HG03439 (cell line): Measurements from ENCODE around the gene ZNF837.
A peak's percentile ranks its signal among the peaks of the same experiment; 100 is the strongest.
"Not testable (repeated sequence)": the region's sequence is repeated elsewhere in the genome, so short reads cannot be mapped to it uniquely, and the experiment has no call there.

ENCODE experiments used
- ATAC-seq: cut with Tn5 transposase; IDR thresholded peaks from one replicate; pipeline ENCODE4 v1.9.1; 2021; ENCODE audit warnings: mild to moderate bottlenecking, moderate library complexity; ENCODE audit not compliant: unreplicated experiment

Gene ZNF837

DNA sequence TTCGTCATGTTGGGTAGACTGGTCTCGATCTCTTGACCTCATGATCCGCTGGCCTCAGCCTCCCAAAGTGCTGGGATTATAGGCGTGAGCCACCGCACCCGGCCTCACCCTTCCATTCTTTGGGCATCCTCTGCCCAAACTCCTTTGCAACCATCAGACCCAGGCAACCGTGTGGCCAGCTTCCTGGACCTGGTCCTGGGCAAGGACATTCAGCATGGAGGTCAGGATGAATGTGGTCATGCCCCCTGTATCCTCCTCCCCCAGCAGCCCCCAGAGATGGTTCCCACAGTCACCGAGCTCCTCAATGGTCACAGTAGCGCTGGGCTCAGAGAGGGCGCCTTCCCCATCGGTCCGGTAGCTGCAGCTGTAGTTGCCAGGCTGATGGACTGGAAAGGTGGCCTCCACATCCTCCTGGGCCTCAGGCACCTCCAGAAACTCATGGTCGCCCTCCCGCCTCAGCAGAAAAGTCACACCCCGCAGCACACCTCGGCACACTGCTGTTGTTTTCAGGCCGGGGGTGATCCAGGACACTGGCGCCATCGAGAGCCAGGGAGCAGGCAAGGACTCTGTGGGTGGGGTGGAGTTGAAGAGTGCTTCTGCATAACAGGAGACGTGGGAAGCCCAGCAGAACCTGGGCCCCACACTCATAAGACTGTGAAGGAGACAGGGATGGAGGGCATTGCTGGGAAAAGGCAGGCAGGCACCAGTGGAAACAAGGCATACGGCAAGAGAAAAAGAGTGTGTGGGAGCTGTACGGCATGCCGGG is 28.7 kb downstream of the ZNF837 start:
- ATAC-seq: no peak

DNA sequence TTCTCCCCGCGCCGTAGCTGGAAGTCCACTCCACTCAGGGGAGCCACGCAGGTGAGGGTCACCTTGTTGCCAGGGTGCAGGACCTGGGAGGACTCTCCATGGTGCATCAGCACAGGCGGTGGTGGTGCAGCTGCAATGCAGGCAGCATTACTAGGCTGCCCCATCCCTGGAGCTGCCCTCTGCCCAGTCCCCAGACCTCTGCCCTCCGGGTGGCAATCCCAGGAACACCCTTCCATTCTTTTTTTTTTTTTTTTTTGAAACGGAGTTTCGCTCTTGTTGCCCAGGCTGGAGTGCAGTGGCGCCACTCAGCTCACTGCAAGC is 29.3 kb downstream of the ZNF837 start:
- no peak for ATAC-seq

DNA sequence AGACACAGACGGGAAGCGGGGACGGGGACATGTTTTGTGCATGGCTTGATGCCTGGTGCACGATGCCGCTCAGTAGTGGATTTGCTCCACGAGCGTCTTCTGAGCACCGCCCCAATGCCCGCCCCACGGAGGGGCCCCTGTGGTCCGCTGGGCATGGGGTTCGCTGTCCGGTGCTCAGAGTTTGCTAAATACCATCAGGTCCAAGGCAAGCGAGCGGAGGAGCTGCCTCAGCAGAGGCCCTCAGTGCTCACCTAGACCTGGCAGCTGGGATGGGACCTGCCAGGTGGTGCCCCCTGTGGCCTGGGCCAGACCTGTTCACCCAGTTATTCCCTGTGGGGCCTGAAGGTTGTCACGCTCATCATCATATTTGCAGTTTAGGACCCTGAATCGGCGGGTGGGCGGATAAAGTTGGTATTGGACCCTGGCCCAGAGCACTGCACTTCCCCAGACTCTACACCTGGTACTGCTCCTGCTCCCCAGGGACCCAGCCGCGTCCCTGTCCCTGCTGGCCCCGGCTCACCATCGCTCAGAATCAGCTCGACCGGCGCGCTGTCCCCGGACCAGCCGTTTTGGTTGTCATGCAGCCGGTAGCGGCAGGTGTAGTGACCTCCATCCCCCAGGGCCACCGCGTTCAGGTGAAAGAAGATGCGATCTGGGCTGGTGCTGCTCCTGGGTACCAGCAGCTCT is 29.8 kb downstream of the ZNF837 start:
- ATAC-seq: no peak

DNA sequence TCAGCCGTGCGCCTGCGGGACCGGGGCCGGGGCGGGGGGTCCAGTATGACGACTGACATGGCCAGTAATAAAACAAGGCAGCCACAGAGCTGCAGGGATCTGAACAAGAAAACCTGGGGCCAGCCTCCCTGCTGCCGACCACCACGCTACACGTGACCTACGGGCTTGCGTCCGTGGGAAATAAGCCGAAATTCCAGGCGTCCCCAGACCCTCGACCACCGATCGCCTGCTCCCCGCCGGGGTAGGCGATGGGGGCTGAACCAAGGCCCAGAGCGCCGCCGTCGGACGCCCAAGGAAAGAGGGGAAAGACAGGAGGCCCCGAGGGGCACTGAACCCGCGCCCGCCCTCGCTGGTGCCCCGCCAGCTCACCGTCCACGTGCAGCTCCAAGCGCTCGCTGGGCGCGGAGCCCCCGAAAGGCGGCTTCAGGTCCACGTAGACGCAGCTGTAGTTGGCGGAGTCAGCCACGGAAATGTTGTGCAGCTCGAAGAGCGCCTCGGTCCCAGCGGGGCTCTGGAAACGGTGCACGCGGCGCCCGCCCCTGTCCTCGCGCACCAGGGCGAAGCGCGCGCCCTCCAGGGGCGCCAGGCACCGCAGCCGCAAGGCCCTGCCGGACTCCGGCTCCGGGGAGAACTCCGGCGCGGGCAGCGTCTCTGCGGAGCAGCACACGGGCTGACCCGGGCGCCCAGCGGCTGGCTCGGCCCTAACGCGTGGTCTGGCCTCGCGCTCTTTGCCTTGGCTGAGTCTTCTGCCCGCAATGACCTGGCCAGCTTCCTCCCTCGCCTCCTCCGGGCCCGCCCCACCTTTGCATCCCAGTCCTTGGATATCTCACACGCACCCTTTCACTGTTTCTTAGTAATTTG is 30.6 kb downstream of the ZNF837 start:
- ATAC-seq: no peak

DNA sequence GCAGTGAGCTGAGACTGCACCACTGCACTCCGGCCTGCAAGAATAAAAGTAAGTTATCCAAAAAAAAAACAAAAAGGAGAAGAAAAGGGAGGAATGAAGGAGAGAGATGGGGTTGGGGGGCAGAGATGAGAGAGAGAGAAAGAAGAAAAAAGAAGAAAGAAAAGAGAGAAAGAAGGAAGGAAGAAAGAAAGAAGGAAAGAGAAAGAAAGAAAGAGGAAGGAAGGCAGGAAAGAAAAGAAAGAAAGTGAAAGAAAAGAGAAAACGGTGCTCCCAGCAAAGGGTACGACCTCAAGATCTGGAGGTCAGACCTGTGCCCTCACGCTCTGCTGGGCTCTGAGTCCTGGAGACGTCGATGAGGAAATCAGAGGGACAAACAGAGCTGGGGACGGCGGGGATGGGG is 31.2 kb downstream of the ZNF837 start:
- ATAC-seq: no peak

DNA sequence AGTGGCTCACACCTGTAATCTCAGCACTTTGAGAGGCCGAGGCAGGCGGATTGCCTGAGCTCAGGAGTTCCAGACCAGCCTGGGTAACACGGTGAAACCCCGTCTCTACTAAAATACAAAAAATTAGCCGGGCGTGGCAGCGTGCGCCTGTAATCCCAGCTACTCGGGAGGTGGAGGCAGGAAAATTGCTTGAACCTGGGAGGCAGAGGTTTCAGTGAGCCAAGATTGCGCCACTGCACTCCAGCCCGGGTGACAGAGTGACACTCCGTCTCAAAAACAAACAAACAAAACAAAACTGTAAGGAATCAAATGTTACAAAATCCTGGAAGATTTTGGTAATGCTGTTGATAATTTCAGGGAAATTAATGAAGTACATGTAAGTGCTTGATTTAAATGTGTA is 32.8 kb downstream of the ZNF837 start:
- not testable (repeated sequence) for ATAC-seq

DNA sequence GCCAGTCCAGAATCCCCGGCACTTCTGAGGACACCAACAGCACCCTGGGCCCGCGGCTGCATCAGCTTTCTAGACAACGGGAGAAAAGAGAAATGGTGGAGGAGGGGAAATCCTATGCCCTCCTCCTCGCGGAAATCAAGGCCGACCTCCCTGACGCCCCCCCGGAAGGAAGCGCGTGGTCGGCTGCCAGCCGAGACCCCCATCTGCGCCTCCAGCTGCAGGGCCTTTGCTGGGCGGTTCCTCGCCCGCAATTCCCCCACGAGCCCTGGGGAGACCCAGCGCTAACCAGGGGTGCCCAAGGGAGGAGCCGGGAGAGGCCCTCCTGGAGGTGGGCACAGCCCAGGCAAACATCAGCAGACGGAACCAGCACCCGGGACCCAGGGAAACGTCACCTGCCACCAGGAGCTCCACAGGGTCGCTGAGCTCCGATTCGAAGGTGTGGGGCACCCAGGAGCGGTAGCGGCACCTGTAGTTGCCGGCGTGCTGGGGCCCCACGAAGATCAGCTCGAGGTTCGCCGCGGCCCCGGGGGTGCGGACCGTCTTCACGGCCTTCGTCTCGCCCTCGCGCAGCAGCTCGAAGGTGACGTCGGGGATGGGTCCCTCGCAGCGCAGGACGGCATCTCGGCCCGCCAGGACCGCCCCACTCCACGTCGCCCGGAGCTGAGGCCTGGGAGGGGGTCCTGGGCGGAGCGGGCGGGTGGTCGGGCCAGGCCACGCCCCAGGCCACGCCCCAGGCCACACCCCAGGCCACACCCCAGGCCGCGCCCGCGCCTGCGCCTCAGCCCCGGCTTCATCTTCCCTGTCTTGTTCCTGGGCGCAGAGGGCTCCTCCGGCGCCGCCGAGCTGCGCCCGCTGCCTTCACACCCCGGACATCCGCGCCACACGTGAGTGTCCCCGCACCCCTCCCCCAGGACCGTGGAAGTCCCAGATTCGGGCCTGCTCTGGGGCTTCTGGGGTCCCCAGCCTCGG is 33.6 kb downstream of the ZNF837 start:
- ATAC-seq: peak; percentile 75

DNA sequence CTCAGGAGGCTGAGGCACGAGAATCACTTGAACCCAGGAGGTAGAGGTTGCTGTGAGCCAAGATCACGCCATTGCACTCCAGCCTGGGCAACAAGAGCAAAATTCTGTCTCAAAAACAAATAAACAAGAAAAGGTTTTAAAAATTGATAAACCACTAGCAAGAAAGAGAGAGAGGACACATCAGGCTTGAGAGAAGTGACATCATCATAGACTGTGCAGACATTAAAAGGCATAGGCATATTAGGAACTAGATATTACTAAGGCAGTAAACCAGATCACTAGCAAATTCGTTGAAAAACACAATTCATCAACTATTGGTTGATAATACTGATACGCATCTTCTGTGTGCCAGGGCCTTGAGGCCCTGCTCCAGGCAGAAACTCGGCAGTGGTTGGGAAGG is 35.3 kb downstream of the ZNF837 start:
- no peak for ATAC-seq

DNA sequence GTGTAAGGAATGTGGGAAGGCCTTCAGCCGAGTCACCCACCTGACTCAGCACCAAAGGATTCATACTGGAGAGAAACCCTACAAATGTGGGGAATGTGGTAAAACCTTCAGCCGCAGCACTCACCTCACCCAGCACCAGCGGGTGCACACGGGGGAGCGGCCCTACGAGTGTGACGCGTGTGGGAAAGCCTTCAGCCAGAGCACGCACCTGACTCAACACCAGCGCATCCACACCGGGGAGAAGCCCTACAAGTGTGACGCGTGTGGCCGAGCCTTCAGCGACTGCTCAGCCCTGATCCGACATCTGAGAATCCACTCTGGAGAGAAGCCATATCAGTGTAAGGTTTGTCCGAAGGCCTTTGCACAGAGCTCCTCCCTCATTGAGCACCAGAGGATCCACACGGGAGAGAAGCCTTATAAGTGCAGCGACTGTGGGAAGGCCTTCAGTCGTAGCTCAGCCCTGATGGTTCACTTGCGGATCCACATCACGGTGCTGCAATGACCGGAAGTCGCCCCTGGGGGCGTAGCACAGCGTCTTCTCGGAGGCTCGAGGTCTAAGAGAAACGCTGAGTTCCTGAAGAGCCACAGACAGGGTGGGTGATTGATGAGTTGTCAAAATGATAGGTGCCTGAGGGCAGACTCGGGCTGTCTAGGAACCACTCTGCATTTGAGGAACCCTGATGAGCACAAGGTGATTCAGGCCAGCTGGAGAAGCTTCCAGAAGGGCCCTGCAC is 41.8 kb downstream of the ZNF837 start:
- ATAC-seq: no peak

DNA sequence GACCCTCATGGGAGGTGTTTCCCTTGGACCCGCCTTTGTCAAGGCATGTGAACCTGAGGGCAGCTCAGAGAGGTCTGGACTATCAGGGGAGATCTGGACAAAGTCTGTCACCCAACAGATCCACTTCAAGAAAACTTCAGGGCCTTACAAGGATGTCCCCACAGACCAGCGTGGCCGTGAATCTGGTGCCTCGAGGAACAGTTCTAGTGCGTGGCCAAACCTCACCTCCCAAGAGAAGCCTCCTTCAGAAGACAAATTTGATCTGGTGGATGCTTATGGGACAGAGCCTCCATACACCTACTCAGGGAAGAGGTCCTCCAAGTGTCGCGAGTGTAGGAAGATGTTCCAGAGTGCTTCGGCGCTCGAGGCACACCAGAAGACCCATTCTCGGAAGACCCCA is 42.5 kb downstream of the ZNF837 start:
- no peak for ATAC-seq

DNA sequence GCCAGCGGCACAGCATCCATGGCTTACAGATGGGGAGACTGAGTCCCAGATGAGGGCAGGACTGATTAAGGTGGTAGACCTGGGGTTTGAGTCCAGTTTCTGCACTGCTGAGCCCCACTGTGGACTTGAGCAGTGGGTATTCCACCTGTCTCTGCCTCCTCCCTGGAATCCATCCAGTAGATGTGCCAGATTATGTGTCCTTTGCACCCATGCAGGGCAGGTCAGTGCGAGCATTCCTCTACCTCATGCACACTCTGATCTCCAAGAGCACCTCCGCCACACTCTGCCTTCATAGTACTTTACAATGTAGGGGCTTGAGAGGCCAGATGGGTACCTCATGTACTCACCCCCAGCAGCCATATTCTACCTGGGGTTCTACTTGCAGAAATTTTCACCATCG is 44.0 kb downstream of the ZNF837 start:
- no peak for ATAC-seq

DNA sequence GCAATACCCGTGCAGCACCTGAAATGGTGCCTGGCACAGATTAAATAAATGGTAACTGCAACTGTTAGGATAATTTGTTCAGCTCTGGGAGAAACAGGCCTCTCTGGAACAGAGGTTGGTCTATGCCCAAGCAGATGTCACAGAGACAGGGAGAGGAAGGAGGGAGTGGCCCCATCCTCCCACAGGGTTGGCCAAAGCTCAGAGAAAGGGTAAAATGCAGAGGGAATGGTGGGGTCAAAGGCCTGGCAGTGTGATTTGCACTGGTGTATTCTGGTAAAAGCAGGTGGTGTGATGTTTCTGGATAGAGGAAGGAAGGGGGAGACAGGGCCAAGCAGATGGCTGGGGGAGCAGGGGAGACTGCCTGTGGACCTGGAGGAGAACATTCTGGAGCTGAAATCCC is 44.6 kb downstream of the ZNF837 start:
- ATAC-seq: no peak

DNA sequence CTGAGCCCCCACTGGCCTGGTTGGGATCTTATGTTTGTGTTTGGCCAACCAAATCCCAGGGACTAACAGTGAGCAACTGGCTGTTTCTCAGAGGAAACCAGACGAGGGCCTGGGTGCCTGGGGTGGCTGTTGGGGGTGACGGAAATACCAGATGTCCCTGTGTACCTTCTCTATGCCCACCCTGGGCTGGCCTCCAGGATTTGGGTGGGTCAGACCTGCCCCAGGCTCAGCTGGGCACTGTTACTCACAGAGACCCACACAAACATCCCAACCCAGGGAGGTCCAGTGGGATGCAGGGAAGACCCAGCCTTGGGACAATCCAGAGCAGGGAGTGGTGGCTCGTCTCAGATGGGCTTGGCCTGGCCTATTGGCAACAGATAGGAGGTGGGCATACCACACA is 45.2 kb downstream of the ZNF837 start:
- ATAC-seq: no peak

DNA sequence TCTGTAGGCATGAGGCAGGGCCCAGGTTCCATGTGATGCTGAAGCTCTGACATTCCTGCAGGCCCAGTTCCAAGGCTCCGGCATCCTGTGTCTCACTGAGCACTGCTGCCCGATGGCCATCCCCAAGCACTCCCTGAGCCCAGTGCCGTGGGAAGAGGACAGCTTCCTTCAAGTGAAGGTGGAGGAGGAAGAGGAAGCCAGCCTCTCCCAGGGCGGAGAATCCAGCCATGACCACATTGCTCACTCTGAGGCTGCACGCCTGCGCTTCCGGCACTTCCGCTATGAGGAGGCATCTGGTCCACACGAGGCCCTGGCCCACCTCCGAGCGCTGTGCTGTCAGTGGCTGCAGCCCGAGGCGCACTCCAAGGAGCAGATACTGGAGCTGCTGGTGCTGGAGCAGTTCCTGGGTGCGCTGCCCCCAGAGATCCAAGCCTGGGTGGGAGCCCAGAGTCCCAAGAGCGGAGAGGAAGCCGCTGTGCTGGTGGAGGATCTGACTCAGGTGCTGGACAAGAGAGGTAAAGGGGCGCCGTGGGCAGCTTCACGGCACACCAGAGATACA is 46.1 kb downstream of the ZNF837 start:
- ATAC-seq: no peak

DNA sequence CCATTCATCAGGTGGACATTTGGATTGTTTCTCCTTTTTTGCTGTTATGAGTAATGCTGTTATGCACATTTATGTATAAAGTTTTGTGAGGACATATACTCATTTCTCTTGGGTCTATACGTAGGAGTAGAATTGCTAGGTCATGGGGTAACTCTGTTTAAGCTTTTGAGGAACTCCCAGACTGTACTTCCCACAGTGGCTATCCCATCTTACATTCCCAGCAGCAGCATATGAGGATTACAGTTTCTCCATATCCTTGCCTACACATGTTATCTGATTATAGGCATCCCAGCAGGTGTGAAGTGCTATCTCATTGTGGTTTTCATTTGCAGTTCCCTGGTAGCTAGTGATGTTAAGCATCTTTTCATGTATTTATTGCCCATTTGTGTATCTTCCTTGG is 48.1 kb downstream of the ZNF837 start:
- no peak for ATAC-seq

DNA sequence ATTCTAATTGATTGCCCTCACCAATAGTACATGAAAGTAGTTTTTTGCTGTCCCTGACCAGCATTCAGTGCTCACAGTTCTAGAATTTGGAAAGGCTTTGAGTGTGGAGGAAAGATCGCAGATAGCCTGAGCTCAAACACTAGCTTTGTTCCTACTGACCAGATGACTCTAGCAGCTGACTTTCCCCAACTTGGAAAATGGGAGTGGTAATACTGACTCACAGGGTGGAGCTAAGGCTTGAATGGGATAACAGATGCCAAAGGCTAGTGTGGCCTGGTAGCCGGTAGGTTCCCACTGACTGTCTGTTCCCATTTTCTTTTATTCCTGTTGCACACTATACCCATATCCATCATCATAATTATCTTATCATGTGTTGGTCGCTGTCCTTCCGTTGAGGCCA is 50.4 kb downstream of the ZNF837 start:
- no peak for ATAC-seq

DNA sequence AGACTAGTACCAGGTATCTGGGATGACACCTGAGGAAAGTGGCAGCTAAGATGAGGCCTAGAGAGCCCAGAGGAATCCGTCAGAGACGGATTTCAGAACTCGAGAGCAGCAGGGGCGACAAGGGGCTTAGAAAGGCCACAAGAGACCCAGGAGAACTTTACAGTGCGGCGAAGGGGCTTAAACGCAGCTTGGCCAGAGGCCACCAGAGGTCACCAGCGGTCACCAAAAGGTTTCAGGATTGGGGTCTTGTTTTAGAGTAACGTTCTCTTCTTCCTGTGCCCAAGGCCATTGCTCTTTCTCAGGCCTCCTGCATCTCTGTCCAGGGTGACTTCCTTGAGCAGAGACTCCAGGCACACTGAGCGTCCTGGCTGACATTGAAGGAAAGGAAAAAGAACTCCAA is 51.8 kb downstream of the ZNF837 start:
- no peak for ATAC-seq

DNA sequence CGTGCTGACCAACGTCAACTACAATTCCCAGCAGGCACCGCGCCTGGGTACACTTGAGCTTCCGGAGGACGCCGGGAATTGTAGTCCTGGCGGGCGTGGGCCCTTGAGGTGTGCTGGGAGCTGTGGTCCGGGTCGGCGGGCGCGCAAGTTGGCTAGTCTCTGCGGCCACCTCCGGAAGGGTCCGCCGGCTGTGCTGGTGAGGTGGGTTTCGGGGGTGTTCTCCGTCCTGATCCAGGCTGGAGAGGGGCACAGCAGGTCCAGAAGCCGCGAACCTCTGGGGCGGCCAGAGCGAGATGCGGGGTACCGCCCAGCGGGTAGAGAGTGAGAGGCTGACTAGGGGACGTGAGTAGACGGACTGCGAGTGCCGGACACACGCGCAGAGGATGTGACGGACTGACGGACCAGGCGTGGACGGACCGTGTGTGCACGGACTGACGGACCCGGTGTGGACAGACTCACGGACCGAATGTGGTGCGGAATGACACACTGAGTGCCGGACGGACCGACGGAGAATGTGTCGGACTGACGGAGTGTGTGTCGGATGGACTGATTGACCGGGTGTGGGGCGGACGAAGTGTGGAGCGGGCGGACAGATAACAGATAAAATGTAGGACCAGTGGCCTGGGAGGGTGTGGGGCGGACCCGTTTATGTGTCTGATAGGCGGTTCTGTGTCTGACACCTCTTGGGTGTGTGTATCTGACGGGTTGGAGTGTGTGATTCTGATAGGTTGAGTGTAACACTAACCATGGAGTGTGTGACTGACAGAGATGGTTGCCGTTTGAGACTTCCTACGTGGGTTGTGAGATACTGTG is 53.7 kb downstream of the ZNF837 start, which contains the start of gene ZSCAN22:
Gene ZSCAN22, plus strand, starts transcription at position 81 of the 813 bp plus-strand sequence. CDS start 7,809 bp downstream, outside the sequence.
- ATAC-seq: peak; percentile 82

DNA sequence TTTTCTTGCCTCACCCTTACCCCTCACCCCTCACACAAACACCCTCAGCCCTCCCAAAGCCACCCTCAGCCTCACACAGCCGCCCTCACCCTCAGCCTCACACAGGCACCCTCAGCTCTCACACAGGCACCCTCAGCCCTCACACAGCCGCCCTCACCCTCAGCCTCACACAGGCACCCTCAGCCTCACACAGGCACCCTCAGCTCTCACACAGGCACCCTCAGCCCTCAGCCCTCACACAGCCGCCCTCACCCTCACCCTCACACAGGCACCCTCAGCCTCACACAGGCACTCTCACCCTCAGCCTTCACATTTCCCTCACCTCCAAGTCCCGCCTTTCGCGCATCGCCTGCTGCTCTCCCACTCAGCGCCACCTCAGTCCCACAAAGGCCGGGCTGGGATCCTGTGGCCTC is 54.3 kb downstream of the ZNF837 start:
- ATAC-seq: no peak
